HCT116 (cell line): Measurements from ENCODE around the gene ACTR1A. TPM values are rescaled to one million over a fixed set of nuclear protein-coding genes. Genes with fewer than 3 reads are reported as not detected.

Experiments used
- ATAC-seq: fragments of 200-7000 bp; cut with Tn5 transposase; 2 replicates; pipeline ENCODE4 v1.9.1; 2020; ENCODE audit warnings: mild to moderate bottlenecking, moderate library complexity
- BruUV-seq: library from RNA; stranded (reverse); fragments of 400-500 nt; replicated peaks from 2 replicates; lab custom pipeline; 2021; lab: Mats Ljungman, UMichigan
- CTCF ChIA-PET: fragments of 300-600 bp; sonication (Branson Sonifier 250); formaldehyde crosslinking; loops from one replicate; lab custom pipeline; 2021; ENCODE audit warnings: antibody characterized with exemption; lab: Charles Lee
- POLR2A ChIA-PET: fragments of 300-600, 350-600 bp; sonication (Branson Sonifier 250); formaldehyde crosslinking; loops from one replicate; lab custom pipeline; 2021; ENCODE audit warnings: antibody characterized with exemption; lab: Charles Lee
- RAD21 ChIA-PET, 2 experiments: fragments of 300-600 bp; sonication (Branson Sonifier 250); formaldehyde crosslinking; loops; one replicate each; lab custom pipeline; 2023; ENCODE audit warnings: low total read pairs in 2 of 2; ENCODE audit not compliant: uncharacterized antibody in 2 of 2, unreplicated experiment in 2 of 2, low non-redundant PET in 1 of 2; lab: Charles Lee
- DNase-seq: peaks from one replicate; pipeline ENCODE4 v3.0.0-alpha.2; 2010; ENCODE audit warnings: low read depth, low spot score
- H2AFZ ChIP-seq: fragments of 200-600 bp; shearing (Covaris generic), sonication (generic); 2 replicates; pipeline ENCODE4 v1.6.1; 2017; ENCODE audit warnings: low read depth, mixed run types, mixed read lengths, antibody characterized with exemption, low read length; ENCODE audit not compliant: poor library complexity, severe bottlenecking
- H3K27ac ChIP-seq: 2 replicates; pipeline ENCODE4 v1.5.1; 2012; ENCODE audit warnings: low read depth, low read length
- H3K27me3 ChIP-seq: fragments of 200-600 bp; sonication (generic); 2 replicates; pipeline ENCODE4 v1.6.1; 2016; ENCODE audit warnings: mixed run types, low read length, mixed read lengths; ENCODE audit not compliant: insufficient read depth
- H3K36me3 ChIP-seq, 2 experiments: fragments of 200-500 bp in 1 of 2; fragments of 200-600 bp in 1 of 2; sonication (Bioruptor generic) in 1 of 2; sonication (generic) in 1 of 2; 2 replicates each; pipeline versions ENCODE4 v1.5.1 to v1.6.1; 2014 to 2016; ENCODE audit warnings: low read length in 2 of 2, inconsistent platforms in 1 of 2, mixed read lengths in 1 of 2, mixed run types in 1 of 2; ENCODE audit not compliant: insufficient read depth in 2 of 2, control insufficient read depth in 1 of 2
- H3K4me1 ChIP-seq, 2 experiments: fragments of 200-600 bp in 1 of 2; sonication (generic) in 1 of 2; 2 replicates each; pipeline versions ENCODE4 v1.5.1 to v1.6.1; 2012 to 2017; ENCODE audit warnings: low read length in 2 of 2, inconsistent platforms in 1 of 2, mild to moderate bottlenecking in 1 of 2, mixed read lengths in 1 of 2, mixed run types in 1 of 2, moderate library complexity in 1 of 2; ENCODE audit not compliant: insufficient read depth in 2 of 2, control insufficient read depth in 1 of 2
- H3K4me2 ChIP-seq: fragments of 200-600 bp; sonication (generic); 2 replicates; pipeline ENCODE4 v1.6.1; 2017; ENCODE audit warnings: mixed run types, low read length, mixed read lengths
- H3K4me3 ChIP-seq, 2 experiments: fragments of 200-600 bp in 1 of 2; sonication (generic) in 1 of 2; replicated peaks in 1 of 2; 2 replicates each; pipeline ENCODE4 v1.5.1; 2011 to 2016; ENCODE audit warnings: low read length in 2 of 2, control low read depth in 1 of 2, low read depth in 1 of 2, mild to moderate bottlenecking in 1 of 2, mixed read lengths in 1 of 2, mixed run types in 1 of 2
- H3K79me2 ChIP-seq: fragments of 200-600 bp; sonication (generic); 2 replicates; pipeline ENCODE4 v1.6.1; 2017; ENCODE audit warnings: mild to moderate bottlenecking, mixed run types, low read length, moderate library complexity, mixed read lengths; ENCODE audit not compliant: insufficient read depth
- H3K9ac ChIP-seq: fragments of 200-600 bp; sonication (generic); 2 replicates; pipeline ENCODE4 v1.6.1; 2016; ENCODE audit warnings: low read length, mixed read lengths
- H3K9me2 ChIP-seq: fragments of 200-600 bp; sonication (generic), shearing (Covaris generic); 2 replicates; pipeline ENCODE4 v1.6.1; 2017; ENCODE audit warnings: mixed run types, mild to moderate bottlenecking, moderate library complexity; ENCODE audit not compliant: insufficient read depth
- H3K9me3 ChIP-seq, 2 experiments: fragments of 200-500 bp in 1 of 2; fragments of 200-600 bp in 1 of 2; sonication (Bioruptor generic) in 1 of 2; sonication (generic) in 1 of 2; 2 replicates each; pipeline ENCODE4 v1.6.1; 2014 to 2017; ENCODE audit warnings: low read length in 2 of 2, mixed read lengths in 2 of 2, inconsistent platforms in 1 of 2, low read depth in 1 of 2, mild to moderate bottlenecking in 1 of 2, mixed run types in 1 of 2, moderate library complexity in 1 of 2; ENCODE audit not compliant: control insufficient read depth in 1 of 2, insufficient read depth in 1 of 2
- H4K20me1 ChIP-seq: fragments of 200-600 bp; sonication (generic), shearing (Covaris generic); 2 replicates; pipeline ENCODE4 v1.6.1; 2017; ENCODE audit warnings: mixed run types, mild to moderate bottlenecking, moderate library complexity; ENCODE audit not compliant: insufficient read depth
- CBX3 ChIP-seq: IDR thresholded peaks from 2 replicates; pipeline ENCODE4 v1.6.1; 2012; ENCODE audit warnings: low read depth
- CEBPB ChIP-seq: IDR thresholded peaks from 2 replicates; pipeline ENCODE4 v1.6.1; 2012; ENCODE audit warnings: low read depth
- CTCF ChIP-seq, 3 experiments: fragments of 200-600 bp in 1 of 3; sonication (generic) in 1 of 3; IDR thresholded peaks in 2 of 3; conservative IDR thresholded peaks in 1 of 3; 2 replicates each; pipeline ENCODE4 v1.5.1; 2012 to 2017; ENCODE audit warnings: low read depth in 2 of 3, low read length in 2 of 3, antibody characterized with exemption in 1 of 3, borderline replicate concordance in 1 of 3, control low read depth in 1 of 3, mild to moderate bottlenecking in 1 of 3, mixed read lengths in 1 of 3, mixed run types in 1 of 3, moderate library complexity in 1 of 3; ENCODE audit not compliant: insufficient read depth in 1 of 3
- EGR1 ChIP-seq: IDR thresholded peaks from 2 replicates; pipeline ENCODE4 v1.6.1; 2012; ENCODE audit warnings: low read depth
- ELF1 ChIP-seq: IDR thresholded peaks from 2 replicates; pipeline ENCODE4 v1.6.1; 2012; ENCODE audit warnings: low read depth, borderline replicate concordance
- EZH2 ChIP-seq: fragments of 200-600 bp; sonication (generic); IDR thresholded peaks from 2 replicates; pipeline ENCODE4 v1.6.1; 2017; ENCODE audit warnings: antibody characterized with exemption, mixed run types
- FOSL1 ChIP-seq: IDR thresholded peaks from 2 replicates; pipeline ENCODE4 v1.6.1; 2012; ENCODE audit warnings: low read depth
- JUND ChIP-seq: IDR thresholded peaks from 2 replicates; pipeline ENCODE4 v1.6.1; 2012
- POLR2A ChIP-seq: IDR thresholded peaks from 2 replicates; pipeline ENCODE4 v1.7.0; 2011; ENCODE audit warnings: borderline replicate concordance; ENCODE audit not compliant: insufficient read depth, insufficient read length; ENCODE audit errors: extremely low read depth
- POLR2AphosphoS5 ChIP-seq: IDR thresholded peaks from 2 replicates; pipeline ENCODE4 v1.6.1; 2011; ENCODE audit warnings: mild to moderate bottlenecking, low read depth, low read length, moderate library complexity
- RAD21 ChIP-seq: IDR thresholded peaks from 2 replicates; pipeline ENCODE4 v1.6.1; 2012; ENCODE audit warnings: low read depth, mild to moderate bottlenecking
- SP1 ChIP-seq: IDR thresholded peaks from 2 replicates; pipeline ENCODE4 v1.6.1; 2012; ENCODE audit warnings: low read depth
- SRF ChIP-seq: IDR thresholded peaks from 2 replicates; pipeline ENCODE4 v1.6.1; 2012; ENCODE audit warnings: low read depth
- TCF7L2 ChIP-seq: IDR thresholded peaks from 2 replicates; pipeline ENCODE4 v1.7.0; 2011; ENCODE audit warnings: borderline replicate concordance, inconsistent platforms; ENCODE audit not compliant: insufficient read depth, insufficient read length; ENCODE audit errors: extremely low read depth
- YY1 ChIP-seq: IDR thresholded peaks from 2 replicates; pipeline ENCODE4 v1.6.1; 2011; ENCODE audit warnings: low read length, low read depth, moderate library complexity, mild to moderate bottlenecking; ENCODE audit not compliant: insufficient replicate concordance; ENCODE audit errors: extremely low read depth
- ZBTB33 ChIP-seq: IDR thresholded peaks from 2 replicates; pipeline ENCODE4 v1.6.1; 2011; ENCODE audit warnings: mild to moderate bottlenecking, low read length, moderate library complexity; ENCODE audit not compliant: insufficient replicate concordance; ENCODE audit errors: extremely low read depth
- ZFX ChIP-seq: fragments of 450-650 bp; IDR thresholded peaks from 2 replicates; pipeline ENCODE4 v1.6.1; 2017
- ZNF274 ChIP-seq: fragments of 200-500 bp; sonication (Bioruptor generic); IDR thresholded peaks from 2 replicates; pipeline ENCODE4 v1.6.1; 2014; ENCODE audit warnings: mild to moderate bottlenecking, low read depth, low read length, inconsistent platforms
- intact Hi-C: fragments of 100-400 bp; cut with micrococcal nuclease; formaldehyde crosslinking; loops from 2 replicates; pipeline ENCODE4 v1.10.0; 2022
- total RNA-seq: library from RNA; stranded (reverse); gene quantifications from one replicate; pipeline ENCODE4 v1.2.1, GENCODE V29; 2021; ENCODE audit not compliant: unreplicated experiment
- TF ChIP-seq, protein P1 (sequence below): IDR thresholded peaks from 2 replicates; pipeline ENCODE4 v1.6.1; 2012

ACTR1A gene
- total RNA-seq, 1 experiment from 2014 or later = 94.2 TPM

DNA sequence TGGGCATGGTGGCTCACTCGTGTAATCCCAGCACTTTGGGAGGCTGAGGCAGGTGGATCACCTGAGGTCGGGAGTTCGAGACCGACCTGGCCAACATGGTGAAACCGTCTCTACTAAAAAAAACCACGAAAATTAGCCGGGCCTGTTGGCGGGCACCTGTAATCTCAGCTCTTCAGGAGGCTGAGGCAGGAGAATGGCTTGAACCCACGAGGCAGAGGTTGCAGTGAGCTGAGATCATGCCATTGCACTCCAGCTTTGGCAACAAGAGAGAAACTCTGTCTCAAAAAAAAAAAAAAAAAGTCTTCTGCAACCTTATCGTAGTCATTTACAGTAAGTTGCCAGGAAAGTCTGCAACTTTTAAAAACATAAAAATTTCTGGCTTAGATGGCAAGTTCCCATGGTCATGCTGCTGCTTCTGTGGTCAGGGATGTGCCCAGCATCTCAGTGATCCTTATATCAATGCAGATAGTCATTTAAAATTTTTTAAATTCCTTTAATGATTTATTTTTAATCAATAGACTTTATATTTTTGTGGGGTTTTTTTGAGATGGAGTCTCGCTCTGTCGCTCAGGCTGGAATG is 16.8 kb upstream of the ACTR1A start:
- Histone ChIP-seq H3K79me2 (peaks cover 11% of the 10 kb centered on the region; the same call in 1 of the 2 replicates), H3K4me3 (no peak overlapping the region), H3K9me3 (no peaks in the 10 kb centered on the region), H3K9me2 (no peaks in the 10 kb centered on the region), H3K27ac (no peak overlapping the region), H3K9ac (no peak overlapping the region), H2AFZ (no peak overlapping the region), H3K4me2 (no peak overlapping the region), H3K36me3 (peaks cover 3 to 7% of the 10 kb centered on the region in 2 experiments; a peak in 1 of 4 replicates), H4K20me1 (no peaks in the 10 kb centered on the region), H3K27me3 (no peaks in the 10 kb centered on the region), H3K4me1 (peaks cover 0 to 8% of the 10 kb centered on the region in 2 experiments; a peak in 1 of 4 replicates)
- no peak for ATAC-seq
- intact Hi-C loops = no loop called here
- TF ChIP-seq EZH2 (no peak), EGR1 (no peak), CBX3 (no peak), POLR2AphosphoS5 (no peak), POLR2A (no peak), TCF7L2 (no peak), YY1 (no peak), RAD21 (no peak), SRF (no peak), CTCF (IDR thresholded peaks at IDR 0.05 in 2 of 3, conservative IDR thresholded peaks at IDR 0.05 in 1 of 3; ENCODE audit: borderline replicate concordance in 1 of 3, insufficient read depth in 1 of 3, low read depth in 2 of 3, low read length in 2 of 3) (no peak), CEBPB (no peak), ELF1 (no peak), ZBTB33 (no peak), SP1 (no peak), JUND (no peak), FOSL1 (no peak), ZFX (no peak), ZNF274 (no peak)
- TF ChIP-seq, protein P1, sequence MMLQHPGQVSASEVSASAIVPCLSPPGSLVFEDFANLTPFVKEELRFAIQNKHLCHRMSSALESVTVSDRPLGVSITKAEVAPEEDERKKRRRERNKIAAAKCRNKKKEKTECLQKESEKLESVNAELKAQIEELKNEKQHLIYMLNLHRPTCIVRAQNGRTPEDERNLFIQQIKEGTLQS = no peak
- CTCF ChIA-PET = interaction anchor here (0.9 to 1.5 kb wide), 3 partner anchors 15 to 64 kb away, joined by 3 to 5 read pairs (median 5); partner anchors contain the start of genes ACTR1A and SUFU
- RAD21 ChIA-PET = no interaction called here
- no TSS peak for BruUV-seq
- DNase-seq = no peak
- POLR2A ChIA-PET = interaction anchor here (1.4 kb wide), 1 partner anchor 15 kb away, joined by 3 read pairs; the partner anchor contains the start of gene SUFU
